GM23338 (cell line): ENCODE results near the gene ANKRD17. TPM values are rescaled to one million over a fixed set of nuclear protein-coding genes. Genes with fewer than 3 reads are reported as not detected.

ENCODE experiments used
- ATAC-seq: fragments of 200-7000 bp; cut with Tn5 transposase; 3 replicates; pipeline ENCODE4 v1.9.1; 2020
- DNase-seq: peaks from one replicate; pipeline ENCODE4 v3.0.0-alpha.2; 2015; ENCODE audit warnings: low spot score
- H2AFZ ChIP-seq: fragments of 200-600 bp; sonication (generic); 2 replicates; pipeline ENCODE4 v1.8.0; 2016; ENCODE audit warnings: antibody characterized with exemption, mild to moderate bottlenecking, moderate library complexity
- H3F3A ChIP-seq: fragments of 200-600 bp; sonication (generic); replicated peaks from 2 replicates; pipeline ENCODE4 v1.8.0; 2017; ENCODE audit warnings: antibody characterized with exemption, mixed run types, low read depth
- H3K27ac ChIP-seq: fragments of 200-600 bp; sonication (generic); 2 replicates; pipeline ENCODE4 v1.6.1; 2016; ENCODE audit warnings: low read depth
- H3K27me3 ChIP-seq: fragments of 200-600 bp; sonication (generic); 2 replicates; pipeline ENCODE4 v1.8.0; 2016; ENCODE audit warnings: mild to moderate bottlenecking, mixed run types, moderate library complexity; ENCODE audit not compliant: insufficient read depth
- H3K36me3 ChIP-seq: fragments of 200-600 bp; sonication (generic); 2 replicates; pipeline ENCODE4 v1.8.0; 2016; ENCODE audit warnings: mild to moderate bottlenecking; ENCODE audit not compliant: insufficient read depth
- H3K4me1 ChIP-seq: fragments of 200-600 bp; sonication (generic); 2 replicates; pipeline ENCODE4 v1.8.0; 2016; ENCODE audit warnings: mild to moderate bottlenecking, moderate library complexity; ENCODE audit not compliant: insufficient read depth
- H3K4me2 ChIP-seq: fragments of 200-600 bp; sonication (generic); 2 replicates; pipeline ENCODE4 v1.7.1; 2017; ENCODE audit warnings: mixed run types
- H3K4me3 ChIP-seq: fragments of 200-600 bp; sonication (generic); 2 replicates; pipeline ENCODE4 v1.6.1; 2016; ENCODE audit warnings: mixed run types
- H3K79me2 ChIP-seq: fragments of 200-600 bp; sonication (generic); replicated peaks from 2 replicates; pipeline ENCODE4 v1.8.0; 2017; ENCODE audit warnings: mild to moderate bottlenecking; ENCODE audit not compliant: insufficient read depth
- H3K9me2 ChIP-seq: fragments of 200-600 bp; sonication (generic); 2 replicates; pipeline ENCODE4 v1.8.0; 2017; ENCODE audit not compliant: insufficient read depth
- H4K20me1 ChIP-seq: fragments of 200-600 bp; sonication (generic); replicated peaks from 2 replicates; pipeline ENCODE4 v1.8.0; 2017; ENCODE audit warnings: mild to moderate bottlenecking; ENCODE audit not compliant: insufficient read depth
- H3K27ac Mint-ChIP-seq: 2 replicates; pipeline ENCODE4 v1.8.0; 2020; ENCODE audit warnings: inconsistent platforms, mild to moderate bottlenecking, moderate library complexity, mixed read lengths
- H3K27me3 Mint-ChIP-seq: 3 replicates; pipeline ENCODE4 v1.8.0; 2022; ENCODE audit warnings: low read depth, mild to moderate bottlenecking, moderate library complexity, mixed read lengths, inconsistent platforms; ENCODE audit not compliant: insufficient read depth, poor library complexity
- H3K36me3 Mint-ChIP-seq: 3 replicates; pipeline ENCODE4 v1.8.0; 2021; ENCODE audit warnings: low read depth, mild to moderate bottlenecking, inconsistent platforms, moderate library complexity, mixed read lengths
- H3K4me1 Mint-ChIP-seq: 3 replicates; pipeline ENCODE4 v1.8.0; 2020; ENCODE audit warnings: mild to moderate bottlenecking, inconsistent platforms, mixed read lengths
- H3K4me3 Mint-ChIP-seq: 3 replicates; pipeline ENCODE4 v1.8.0; 2021; ENCODE audit warnings: moderate library complexity, mild to moderate bottlenecking, inconsistent platforms, mixed read lengths
- H3K9me3 Mint-ChIP-seq: 3 replicates; pipeline ENCODE4 v1.8.0; 2020; ENCODE audit warnings: moderate library complexity, mild to moderate bottlenecking, inconsistent platforms, mixed read lengths
- CREB1 ChIP-seq: fragments of 250-450 bp; sonication (Bioruptor Pico); IDR thresholded peaks from 2 replicates; pipeline ENCODE4 v1.5.0; 2020; ENCODE audit warnings: low read depth, mild to moderate bottlenecking, moderate library complexity
- EZH2 ChIP-seq: fragments of 200-600 bp; sonication (generic); IDR thresholded peaks from one replicate; pipeline ENCODE4 v1.8.0; 2017; ENCODE audit warnings: antibody characterized with exemption, mild to moderate bottlenecking, low read depth; ENCODE audit not compliant: unreplicated experiment
- EZH2phosphoT487 ChIP-seq: fragments of 200-600 bp; sonication (generic); IDR thresholded peaks from one replicate; pipeline ENCODE4 v1.8.1; 2018; ENCODE audit warnings: antibody characterized with exemption; ENCODE audit not compliant: unreplicated experiment
- JUNB ChIP-seq: IDR thresholded peaks from one replicate; pipeline ENCODE4 v1.6.1; 2016; ENCODE audit warnings: antibody characterized with exemption; ENCODE audit not compliant: unreplicated experiment
- NANOG ChIP-seq: IDR thresholded peaks from 2 replicates; pipeline ENCODE4 v1.6.1; 2016; ENCODE audit warnings: antibody characterized with exemption, borderline replicate concordance
- POLR2AphosphoS5 ChIP-seq: IDR thresholded peaks from 2 replicates; pipeline ENCODE4 v1.6.1; 2016; ENCODE audit warnings: antibody characterized with exemption, low read depth
- STAT1 ChIP-seq: IDR thresholded peaks from one replicate; pipeline ENCODE4 v1.6.1; 2016; ENCODE audit warnings: antibody characterized with exemption; ENCODE audit not compliant: unreplicated experiment
- ZNF114 ChIP-seq: fragments of 250-450 bp; sonication (Bioruptor Pico); IDR thresholded peaks from 2 replicates; pipeline ENCODE4 v1.5.0; 2020; ENCODE audit warnings: mild to moderate bottlenecking, moderate library complexity
- ZNF331 ChIP-seq: fragments of 250-450 bp; sonication (Bioruptor Pico); IDR thresholded peaks from 2 replicates; pipeline ENCODE4 v1.5.0; 2020; ENCODE audit warnings: low read depth, mild to moderate bottlenecking, moderate library complexity
- ZNF462 ChIP-seq: fragments of 250-450 bp; sonication (Bioruptor Pico); IDR thresholded peaks from 2 replicates; pipeline ENCODE4 v1.5.0; 2020; ENCODE audit warnings: mild to moderate bottlenecking, moderate library complexity
- polyA plus RNA-seq: library from polyadenylated mRNA; unstranded; fragments of >200 nt; fragmentation: Nextera tagmentation; extraction: Ambion mirVana; gene quantifications from 2 replicates; pipeline ENCODE4 v1.2.1, GENCODE V29; 2016
- total RNA-seq: library from RNA; depleted of rRNA; stranded (reverse); fragments of >200 nt; shearing (Covaris generic); gene quantifications from 2 replicates; pipeline ENCODE4 v1.2.3, GENCODE V29; 2014
- TF ChIP-seq, protein P1 (sequence below): IDR thresholded peaks from one replicate; pipeline ENCODE4 v1.6.1; 2018; ENCODE audit warnings: antibody characterized with exemption; ENCODE audit not compliant: unreplicated experiment
- TF ChIP-seq, protein P2 (sequence below): IDR thresholded peaks from 2 replicates; pipeline ENCODE4 v1.6.1; 2016; ENCODE audit warnings: antibody characterized with exemption
- TF ChIP-seq, protein P3 (sequence below), 2 experiments: fragments of 200-600 bp in 1 of 2; sonication (generic) in 1 of 2; conservative IDR thresholded peaks; 2 replicates each; pipeline versions ENCODE4 v1.5.1 to v1.6.1; 2016 to 2017; ENCODE audit warnings: antibody characterized with exemption in 2 of 2, low read depth in 2 of 2, mild to moderate bottlenecking in 2 of 2, moderate library complexity in 1 of 2

ANKRD17 gene
- total and polyA plus RNA-seq, 2 experiments from 2014 or later, result 41.9 to 85.3 TPM

DNA sequence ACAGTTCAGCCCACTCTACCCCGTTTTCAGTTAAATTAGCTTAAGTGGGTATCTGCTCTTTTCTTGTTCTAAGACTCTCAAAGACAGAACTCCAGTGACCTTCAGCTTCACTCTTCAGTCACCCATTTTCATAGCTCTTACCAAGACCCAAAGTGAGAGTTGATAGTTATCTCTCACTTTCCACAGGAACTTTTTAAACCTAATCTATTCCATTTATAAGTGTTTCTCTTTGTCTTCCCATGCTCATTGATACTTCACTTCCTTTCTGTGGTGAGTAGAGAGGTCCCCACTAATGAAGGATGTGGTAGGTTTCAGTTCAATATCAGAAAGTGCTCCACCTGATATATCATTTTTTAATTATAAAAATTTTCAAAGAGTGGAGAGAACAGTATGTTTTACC is 222.5 kb downstream of the ANKRD17 start:
- Mint-ChIP-seq H3K27ac (no peak overlapping the region), H3K4me3 (no peak overlapping the region), H3K4me1 (peaks cover 3% of the 10 kb centered on the region; the same call in 1 of the 3 replicates), H3K9me3 (peaks cover 37% of the 10 kb centered on the region), H3K27me3 (peaks cover 3% of the 10 kb centered on the region), H3K36me3 (peaks cover 32% of the 10 kb centered on the region)
- Histone ChIP-seq H3K4me2 (no peak overlapping the region), H3F3A (no peaks in the 10 kb centered on the region), H3K36me3 (peaks cover 4% of the 10 kb centered on the region; the same call in 1 of the 2 replicates), H3K27me3 (no peaks in the 10 kb centered on the region), H3K79me2 (no peaks in the 10 kb centered on the region), H3K9me2 (no peaks in the 10 kb centered on the region), H3K4me3 (no peak overlapping the region), H3K4me1 (no peaks in the 10 kb centered on the region), H3K27ac (no peak overlapping the region), H2AFZ (no peak overlapping the region), H4K20me1 (no peaks in the 10 kb centered on the region)
- TF ChIP-seq EZH2phosphoT487, result no peak
- no peak for TF ChIP-seq POLR2AphosphoS5
- TF ChIP-seq EZH2, result no peak
- TF ChIP-seq CREB1 (CRISPR knock-in tag), result no peak
- TF ChIP-seq, protein P1, sequence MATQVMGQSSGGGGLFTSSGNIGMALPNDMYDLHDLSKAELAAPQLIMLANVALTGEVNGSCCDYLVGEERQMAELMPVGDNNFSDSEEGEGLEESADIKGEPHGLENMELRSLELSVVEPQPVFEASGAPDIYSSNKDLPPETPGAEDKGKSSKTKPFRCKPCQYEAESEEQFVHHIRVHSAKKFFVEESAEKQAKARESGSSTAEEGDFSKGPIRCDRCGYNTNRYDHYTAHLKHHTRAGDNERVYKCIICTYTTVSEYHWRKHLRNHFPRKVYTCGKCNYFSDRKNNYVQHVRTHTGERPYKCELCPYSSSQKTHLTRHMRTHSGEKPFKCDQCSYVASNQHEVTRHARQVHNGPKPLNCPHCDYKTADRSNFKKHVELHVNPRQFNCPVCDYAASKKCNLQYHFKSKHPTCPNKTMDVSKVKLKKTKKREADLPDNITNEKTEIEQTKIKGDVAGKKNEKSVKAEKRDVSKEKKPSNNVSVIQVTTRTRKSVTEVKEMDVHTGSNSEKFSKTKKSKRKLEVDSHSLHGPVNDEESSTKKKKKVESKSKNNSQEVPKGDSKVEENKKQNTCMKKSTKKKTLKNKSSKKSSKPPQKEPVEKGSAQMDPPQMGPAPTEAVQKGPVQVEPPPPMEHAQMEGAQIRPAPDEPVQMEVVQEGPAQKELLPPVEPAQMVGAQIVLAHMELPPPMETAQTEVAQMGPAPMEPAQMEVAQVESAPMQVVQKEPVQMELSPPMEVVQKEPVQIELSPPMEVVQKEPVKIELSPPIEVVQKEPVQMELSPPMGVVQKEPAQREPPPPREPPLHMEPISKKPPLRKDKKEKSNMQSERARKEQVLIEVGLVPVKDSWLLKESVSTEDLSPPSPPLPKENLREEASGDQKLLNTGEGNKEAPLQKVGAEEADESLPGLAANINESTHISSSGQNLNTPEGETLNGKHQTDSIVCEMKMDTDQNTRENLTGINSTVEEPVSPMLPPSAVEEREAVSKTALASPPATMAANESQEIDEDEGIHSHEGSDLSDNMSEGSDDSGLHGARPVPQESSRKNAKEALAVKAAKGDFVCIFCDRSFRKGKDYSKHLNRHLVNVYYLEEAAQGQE, result no peak
- no peak for TF ChIP-seq NANOG
- TF ChIP-seq JUNB, result no peak
- no peak for TF ChIP-seq STAT1
- TF ChIP-seq ZNF462 (CRISPR knock-in tag), result no peak
- TF ChIP-seq, protein P2, sequence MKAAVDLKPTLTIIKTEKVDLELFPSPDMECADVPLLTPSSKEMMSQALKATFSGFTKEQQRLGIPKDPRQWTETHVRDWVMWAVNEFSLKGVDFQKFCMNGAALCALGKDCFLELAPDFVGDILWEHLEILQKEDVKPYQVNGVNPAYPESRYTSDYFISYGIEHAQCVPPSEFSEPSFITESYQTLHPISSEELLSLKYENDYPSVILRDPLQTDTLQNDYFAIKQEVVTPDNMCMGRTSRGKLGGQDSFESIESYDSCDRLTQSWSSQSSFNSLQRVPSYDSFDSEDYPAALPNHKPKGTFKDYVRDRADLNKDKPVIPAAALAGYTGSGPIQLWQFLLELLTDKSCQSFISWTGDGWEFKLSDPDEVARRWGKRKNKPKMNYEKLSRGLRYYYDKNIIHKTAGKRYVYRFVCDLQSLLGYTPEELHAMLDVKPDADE, result no peak
- TF ChIP-seq ZNF331 (CRISPR knock-in tag), result no peak
- no peak for TF ChIP-seq ZNF114 (CRISPR knock-in tag)
- TF ChIP-seq, protein P3, sequence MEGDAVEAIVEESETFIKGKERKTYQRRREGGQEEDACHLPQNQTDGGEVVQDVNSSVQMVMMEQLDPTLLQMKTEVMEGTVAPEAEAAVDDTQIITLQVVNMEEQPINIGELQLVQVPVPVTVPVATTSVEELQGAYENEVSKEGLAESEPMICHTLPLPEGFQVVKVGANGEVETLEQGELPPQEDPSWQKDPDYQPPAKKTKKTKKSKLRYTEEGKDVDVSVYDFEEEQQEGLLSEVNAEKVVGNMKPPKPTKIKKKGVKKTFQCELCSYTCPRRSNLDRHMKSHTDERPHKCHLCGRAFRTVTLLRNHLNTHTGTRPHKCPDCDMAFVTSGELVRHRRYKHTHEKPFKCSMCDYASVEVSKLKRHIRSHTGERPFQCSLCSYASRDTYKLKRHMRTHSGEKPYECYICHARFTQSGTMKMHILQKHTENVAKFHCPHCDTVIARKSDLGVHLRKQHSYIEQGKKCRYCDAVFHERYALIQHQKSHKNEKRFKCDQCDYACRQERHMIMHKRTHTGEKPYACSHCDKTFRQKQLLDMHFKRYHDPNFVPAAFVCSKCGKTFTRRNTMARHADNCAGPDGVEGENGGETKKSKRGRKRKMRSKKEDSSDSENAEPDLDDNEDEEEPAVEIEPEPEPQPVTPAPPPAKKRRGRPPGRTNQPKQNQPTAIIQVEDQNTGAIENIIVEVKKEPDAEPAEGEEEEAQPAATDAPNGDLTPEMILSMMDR (conservative IDR thresholded peaks at IDR 0.05; ENCODE audit: low read depth in 2 of 2), result no peak
- DNase-seq, result no peak
- no peak for ATAC-seq
